Ascending aorta (tissue), 2 donors: ENCODE results near the gene LAMP1. TPM values are rescaled to one million over a fixed set of nuclear protein-coding genes. Genes with fewer than 3 reads are reported as not detected.

ENCODE experiments used
- DNase-seq, 2 donors: peaks; one replicate each; pipeline ENCODE4 v3.0.0-alpha.2; 2019; ENCODE audit warnings: low spot score in 2 of 2
- H3K27ac ChIP-seq, 2 donors: fragments of 200-600 bp; sonication (generic); one replicate each; pipeline ENCODE4 v1.5.1; 2016 to 2017; ENCODE audit warnings: mild to moderate bottlenecking in 1 of 2
- H3K27me3 ChIP-seq: fragments of 200-600 bp; sonication (generic); one replicate; pipeline ENCODE4 v1.5.1; 2017
- H3K36me3 ChIP-seq, 2 donors: fragments of 200-600 bp; sonication (generic); one replicate each; pipeline ENCODE4 v1.5.1; 2016
- H3K4me1 ChIP-seq, 2 donors: fragments of 200-600 bp; sonication (generic); one replicate each; pipeline ENCODE4 v1.5.1; 2016 to 2017; ENCODE audit warnings: mild to moderate bottlenecking in 1 of 2
- H3K4me3 ChIP-seq, 2 donors: fragments of 200-600 bp; sonication (generic); one replicate each; pipeline ENCODE4 v1.5.1; 2016 to 2017; ENCODE audit warnings: mild to moderate bottlenecking in 1 of 2
- H3K9me3 ChIP-seq, 2 donors: fragments of 200-600 bp; sonication (generic); one replicate each; pipeline ENCODE4 v1.5.1; 2016
- intact Hi-C: fragments of 100-400 bp; cut with DNase I; formaldehyde crosslinking; loops from one replicate; pipeline ENCODE4 v1.15.1; 2023
- total RNA-seq: library from RNA; depleted of rRNA; stranded (reverse); fragments of >200 nt; gene quantifications from one replicate; pipeline ENCODE4 v1.1.0, GENCODE V29; 2016
- TF ChIP-seq, protein P1 (sequence below), 3 experiments: fragments of 200-600 bp in 2 of 3; fragments of 450-650 bp in 1 of 3; sonication (generic) in 2 of 3; IDR thresholded peaks; one replicate each; pipeline ENCODE4 v1.5.1; 2016 to 2019; ENCODE audit warnings: antibody characterized with exemption in 3 of 3, mild to moderate bottlenecking in 1 of 3, moderate library complexity in 1 of 3

The LAMP1 gene
- total RNA-seq, 1 donor from 2014 or later: 126 TPM

DNA sequence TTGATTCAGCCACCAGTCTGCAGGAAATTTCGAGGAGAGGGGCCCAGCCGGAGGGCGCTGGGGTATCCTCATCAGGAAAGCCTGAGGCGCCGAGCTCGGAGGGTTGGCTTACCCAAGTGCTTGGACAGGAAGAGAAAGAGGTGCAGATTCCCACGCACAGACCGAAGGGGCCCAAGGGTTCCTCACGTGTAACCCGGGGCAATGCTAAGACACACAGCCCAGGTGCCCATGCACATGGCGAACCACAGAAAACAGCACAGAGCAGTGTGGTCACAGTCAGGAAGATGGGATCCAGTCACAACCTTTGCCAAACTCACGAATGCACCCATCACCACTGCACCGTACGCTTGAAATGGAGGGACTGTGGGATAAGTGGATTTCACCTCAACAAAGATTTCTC is 36.0 kb downstream of the LAMP1 start:
- intact Hi-C loops: no loop called here
- no peaks in the 10 kb centered on the region for H3K9me3 ChIP-seq
- no peaks in the 10 kb centered on the region for H3K4me1 ChIP-seq
- H3K27me3 ChIP-seq: no peaks in the 10 kb centered on the region
- no peak for DNase-seq
- TF ChIP-seq, protein P1, sequence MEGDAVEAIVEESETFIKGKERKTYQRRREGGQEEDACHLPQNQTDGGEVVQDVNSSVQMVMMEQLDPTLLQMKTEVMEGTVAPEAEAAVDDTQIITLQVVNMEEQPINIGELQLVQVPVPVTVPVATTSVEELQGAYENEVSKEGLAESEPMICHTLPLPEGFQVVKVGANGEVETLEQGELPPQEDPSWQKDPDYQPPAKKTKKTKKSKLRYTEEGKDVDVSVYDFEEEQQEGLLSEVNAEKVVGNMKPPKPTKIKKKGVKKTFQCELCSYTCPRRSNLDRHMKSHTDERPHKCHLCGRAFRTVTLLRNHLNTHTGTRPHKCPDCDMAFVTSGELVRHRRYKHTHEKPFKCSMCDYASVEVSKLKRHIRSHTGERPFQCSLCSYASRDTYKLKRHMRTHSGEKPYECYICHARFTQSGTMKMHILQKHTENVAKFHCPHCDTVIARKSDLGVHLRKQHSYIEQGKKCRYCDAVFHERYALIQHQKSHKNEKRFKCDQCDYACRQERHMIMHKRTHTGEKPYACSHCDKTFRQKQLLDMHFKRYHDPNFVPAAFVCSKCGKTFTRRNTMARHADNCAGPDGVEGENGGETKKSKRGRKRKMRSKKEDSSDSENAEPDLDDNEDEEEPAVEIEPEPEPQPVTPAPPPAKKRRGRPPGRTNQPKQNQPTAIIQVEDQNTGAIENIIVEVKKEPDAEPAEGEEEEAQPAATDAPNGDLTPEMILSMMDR (IDR thresholded peaks at IDR 0.05): no peak
- no peak overlapping the region for H3K27ac ChIP-seq
- no peaks in the 10 kb centered on the region for H3K36me3 ChIP-seq
- no peak overlapping the region for H3K4me3 ChIP-seq

DNA sequence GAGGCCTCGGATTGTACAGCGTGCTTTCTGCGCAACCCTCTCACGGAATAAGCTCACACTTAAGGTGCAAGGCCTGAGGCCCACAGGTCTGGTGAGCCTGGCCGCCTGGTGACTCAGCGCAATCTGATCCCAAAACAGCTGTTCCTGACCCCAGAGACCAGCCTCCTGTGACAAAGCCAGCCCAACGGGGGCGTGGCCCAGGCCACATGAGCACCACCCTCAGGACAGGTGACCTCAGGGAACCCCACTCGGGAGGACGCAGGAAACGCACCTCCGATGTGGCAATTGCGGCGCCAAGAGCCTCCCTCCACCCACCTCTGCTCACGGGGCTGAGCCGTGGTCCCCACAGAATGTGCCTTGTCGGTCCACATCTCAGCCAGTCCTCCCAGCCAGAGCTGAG is 40.5 kb downstream of the LAMP1 start:
- intact Hi-C loops: no loop called here
- no peaks in the 10 kb centered on the region for H3K9me3 ChIP-seq
- H3K36me3 ChIP-seq: no peaks in the 10 kb centered on the region
- H3K4me1 ChIP-seq: no peaks in the 10 kb centered on the region
- no peak for DNase-seq
- no peak overlapping the region for H3K4me3 ChIP-seq
- TF ChIP-seq, protein P1 (IDR thresholded peaks at IDR 0.05): no peak
- H3K27ac ChIP-seq: no peak overlapping the region
- H3K27me3 ChIP-seq: no peaks in the 10 kb centered on the region

DNA sequence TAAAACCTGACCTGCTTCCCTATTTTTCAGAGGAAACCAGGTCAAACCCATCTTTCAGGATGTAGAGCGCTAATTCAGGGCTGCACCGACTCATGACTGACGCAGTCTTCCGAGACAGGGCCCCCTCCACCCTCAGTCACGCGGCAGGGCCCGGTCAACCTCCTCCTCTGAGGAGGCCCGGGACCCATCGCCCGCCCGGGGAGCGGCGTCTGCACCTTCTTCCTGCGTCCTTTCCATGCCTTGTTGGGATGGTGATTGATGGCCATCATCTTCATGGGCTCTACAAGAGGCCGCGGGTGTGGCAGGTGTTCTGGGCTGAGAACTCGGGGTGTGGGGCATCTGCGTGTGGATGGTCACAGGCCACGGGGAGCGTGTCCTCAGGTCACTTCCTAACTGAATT is 40.9 kb downstream of the LAMP1 start:
- Histone ChIP-seq H3K36me3 (no peaks in the 10 kb centered on the region), H3K4me3 (no peak overlapping the region), H3K27me3 (no peaks in the 10 kb centered on the region), H3K27ac (no peak overlapping the region), H3K9me3 (no peaks in the 10 kb centered on the region), H3K4me1 (no peaks in the 10 kb centered on the region)
- DNase-seq: no peak
- intact Hi-C loops: no loop called here
- TF ChIP-seq, protein P1 (IDR thresholded peaks at IDR 0.05): no peak

DNA sequence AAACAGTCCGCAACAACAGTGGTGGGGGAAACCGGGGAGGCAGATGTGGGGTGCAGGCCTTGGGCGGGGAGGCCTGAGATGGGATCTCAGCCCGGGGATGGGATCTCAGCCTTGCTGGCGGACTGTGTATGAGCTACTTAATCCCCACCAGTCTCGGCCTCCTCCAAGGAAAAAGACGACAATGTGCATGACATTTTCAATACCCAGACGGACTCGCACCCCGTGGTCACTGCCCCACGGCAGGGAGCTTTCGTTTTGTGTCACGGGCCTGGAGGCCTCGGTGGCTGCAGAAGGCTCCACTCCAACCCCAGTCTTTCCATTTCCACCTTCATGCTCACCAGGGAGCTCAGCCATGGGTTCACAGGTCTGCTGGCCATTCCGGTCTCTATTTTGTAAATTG is 41.4 kb downstream of the LAMP1 start:
- Histone ChIP-seq H3K27me3 (no peaks in the 10 kb centered on the region), H3K9me3 (no peaks in the 10 kb centered on the region), H3K4me1 (no peaks in the 10 kb centered on the region), H3K36me3 (no peaks in the 10 kb centered on the region), H3K4me3 (no peak overlapping the region), H3K27ac (no peak overlapping the region)
- intact Hi-C loops: no loop called here
- DNase-seq: no peak
- TF ChIP-seq, protein P1 (IDR thresholded peaks at IDR 0.05): no peak

DNA sequence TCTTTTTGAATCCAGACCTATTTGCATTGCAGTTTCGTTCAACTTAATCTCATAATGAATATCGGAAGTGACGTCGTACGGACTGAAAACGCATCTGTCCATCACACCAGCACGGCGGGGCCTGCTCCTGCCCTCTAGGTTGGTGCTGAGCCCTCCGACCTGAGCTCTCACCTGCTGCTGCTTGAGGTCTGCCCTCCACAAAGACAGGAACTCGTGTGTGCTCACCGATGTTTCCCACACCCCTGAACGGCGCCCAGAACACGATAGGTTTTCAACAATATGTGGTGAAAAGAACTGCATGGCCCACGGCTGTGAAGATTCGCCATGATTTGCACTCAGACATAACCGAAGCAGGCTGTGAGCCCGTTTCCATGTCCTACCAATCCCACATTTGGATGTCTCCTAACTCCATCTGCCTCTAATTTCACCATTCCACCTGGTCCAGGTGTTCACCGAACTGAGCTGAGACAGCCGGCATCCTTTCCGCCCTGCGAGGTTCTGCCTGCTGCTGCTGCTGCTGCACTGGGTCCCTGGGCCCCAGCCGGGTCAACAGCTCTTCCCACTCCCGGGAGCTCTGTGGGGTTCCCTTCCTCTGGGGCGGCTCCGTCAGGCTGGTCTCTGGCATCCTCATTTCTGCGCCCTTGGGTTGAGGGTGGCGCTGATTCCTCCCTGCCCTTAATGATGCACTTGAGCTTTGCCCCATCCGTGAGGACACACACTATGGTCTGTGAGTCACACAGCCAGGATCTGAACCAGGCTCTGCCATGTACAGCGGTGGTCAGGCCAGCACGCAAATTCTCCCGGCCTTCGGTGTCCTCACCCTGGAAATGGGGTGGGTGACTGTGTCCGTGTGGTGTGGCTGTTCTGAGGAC is 46.0 kb downstream of the LAMP1 start:
- Histone ChIP-seq H3K4me3 (no peak overlapping the region), H3K27me3 (no peaks in the 10 kb centered on the region), H3K4me1 (no peaks in the 10 kb centered on the region), H3K27ac (no peak overlapping the region), H3K9me3 (no peaks in the 10 kb centered on the region), H3K36me3 (no peaks in the 10 kb centered on the region)
- intact Hi-C loops: no loop called here
- TF ChIP-seq, protein P1 (IDR thresholded peaks at IDR 0.05): no peak
- no peak for DNase-seq

DNA sequence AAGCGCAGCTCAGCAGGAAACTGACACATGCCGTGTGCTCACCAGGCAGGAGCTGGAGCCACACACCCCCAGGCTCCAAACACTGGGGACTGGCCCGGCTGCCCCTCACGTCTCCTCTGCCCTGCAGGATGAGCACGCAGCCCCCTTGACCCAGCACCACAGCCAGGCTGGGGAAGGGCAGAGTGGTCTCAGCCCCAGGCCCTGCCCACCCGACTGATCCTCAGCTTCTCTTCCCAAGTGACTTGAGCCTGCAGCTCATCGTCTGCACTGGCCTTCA is 46.6 kb downstream of the LAMP1 start:
- no peaks in the 10 kb centered on the region for H3K4me1 ChIP-seq
- no peaks in the 10 kb centered on the region for H3K36me3 ChIP-seq
- H3K9me3 ChIP-seq: no peaks in the 10 kb centered on the region
- no peak overlapping the region for H3K4me3 ChIP-seq
- H3K27me3 ChIP-seq: no peaks in the 10 kb centered on the region
- intact Hi-C loops: no loop called here
- H3K27ac ChIP-seq: no peak overlapping the region
- DNase-seq: no peak
- TF ChIP-seq, protein P1 (IDR thresholded peaks at IDR 0.05): no peak
